ENCODE measurements around the gene APRT.

Gene APRT

DNA sequence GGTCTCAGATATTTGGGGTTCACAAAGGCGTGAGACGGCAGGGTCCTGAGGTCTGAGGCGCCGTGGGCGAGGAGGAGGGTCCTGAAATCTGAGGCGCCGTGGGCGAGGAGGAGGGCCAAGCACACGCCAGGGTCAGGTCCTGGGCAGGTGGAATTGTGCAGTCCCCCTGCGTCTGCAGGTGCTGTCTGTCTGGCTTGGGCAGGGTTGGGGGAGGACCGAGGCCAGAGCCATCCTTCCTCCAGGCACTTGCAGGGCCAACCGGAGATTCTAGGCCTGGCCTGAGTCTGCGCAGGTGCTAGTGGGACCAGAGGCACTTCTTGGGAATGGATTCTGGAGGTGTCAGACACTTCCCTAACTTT is 2.4 kb upstream of the APRT start:
- Histone ChIP-seq H3K9me2 (ENCODE audit: low read depth, low read length) (no peaks in the 10 kb centered on the region), H3K4me1 (ENCODE audit: insufficient read depth, low read length, severe bottlenecking) (peaks cover 21% of the 10 kb centered on the region), H3F3A (ENCODE audit: insufficient read depth, low read length) (peaks cover 1% of the 10 kb centered on the region; the same call in 1 of the 2 replicates), H4K20me1 (ENCODE audit: insufficient read depth, low read length) (no peaks in the 10 kb centered on the region), H2AFZ (ENCODE audit: low read length) (no peak overlapping the region), H3K4me2 (ENCODE audit: low read length) (no peak overlapping the region), H3K36me3 (ENCODE audit: insufficient read depth, low read length) (peaks cover 13% of the 10 kb centered on the region), H3K9ac (ENCODE audit: low read length) (no peak overlapping the region), H3K4me3 (ENCODE audit: low read depth, low read length, poor library complexity, severe bottlenecking) (no peak overlapping the region), H3K27ac (ENCODE audit: low read depth, low read length, poor library complexity, severe bottlenecking) (no peak overlapping the region), H3K9me3 (ENCODE audit: low read length) (0 out of 2 replicates have a peak, but pooled peaks cover 6% of the 10 kb centered on the region), H3K79me2 (ENCODE audit: insufficient read depth, low read length) (no peaks in the 10 kb centered on the region), H3K27me3 (ENCODE audit: insufficient read depth, low read length) (peaks cover 7% of the 10 kb centered on the region; the same call in 1 of the 2 replicates)
- TF ChIP-seq EZH2 (IDR thresholded peaks at IDR 0.05; ENCODE audit: borderline replicate concordance, low read length), result no peak
- TF ChIP-seq, protein P1, sequence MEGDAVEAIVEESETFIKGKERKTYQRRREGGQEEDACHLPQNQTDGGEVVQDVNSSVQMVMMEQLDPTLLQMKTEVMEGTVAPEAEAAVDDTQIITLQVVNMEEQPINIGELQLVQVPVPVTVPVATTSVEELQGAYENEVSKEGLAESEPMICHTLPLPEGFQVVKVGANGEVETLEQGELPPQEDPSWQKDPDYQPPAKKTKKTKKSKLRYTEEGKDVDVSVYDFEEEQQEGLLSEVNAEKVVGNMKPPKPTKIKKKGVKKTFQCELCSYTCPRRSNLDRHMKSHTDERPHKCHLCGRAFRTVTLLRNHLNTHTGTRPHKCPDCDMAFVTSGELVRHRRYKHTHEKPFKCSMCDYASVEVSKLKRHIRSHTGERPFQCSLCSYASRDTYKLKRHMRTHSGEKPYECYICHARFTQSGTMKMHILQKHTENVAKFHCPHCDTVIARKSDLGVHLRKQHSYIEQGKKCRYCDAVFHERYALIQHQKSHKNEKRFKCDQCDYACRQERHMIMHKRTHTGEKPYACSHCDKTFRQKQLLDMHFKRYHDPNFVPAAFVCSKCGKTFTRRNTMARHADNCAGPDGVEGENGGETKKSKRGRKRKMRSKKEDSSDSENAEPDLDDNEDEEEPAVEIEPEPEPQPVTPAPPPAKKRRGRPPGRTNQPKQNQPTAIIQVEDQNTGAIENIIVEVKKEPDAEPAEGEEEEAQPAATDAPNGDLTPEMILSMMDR (IDR thresholded peaks at IDR 0.05; ENCODE audit: low read length), result no peak

DNA sequence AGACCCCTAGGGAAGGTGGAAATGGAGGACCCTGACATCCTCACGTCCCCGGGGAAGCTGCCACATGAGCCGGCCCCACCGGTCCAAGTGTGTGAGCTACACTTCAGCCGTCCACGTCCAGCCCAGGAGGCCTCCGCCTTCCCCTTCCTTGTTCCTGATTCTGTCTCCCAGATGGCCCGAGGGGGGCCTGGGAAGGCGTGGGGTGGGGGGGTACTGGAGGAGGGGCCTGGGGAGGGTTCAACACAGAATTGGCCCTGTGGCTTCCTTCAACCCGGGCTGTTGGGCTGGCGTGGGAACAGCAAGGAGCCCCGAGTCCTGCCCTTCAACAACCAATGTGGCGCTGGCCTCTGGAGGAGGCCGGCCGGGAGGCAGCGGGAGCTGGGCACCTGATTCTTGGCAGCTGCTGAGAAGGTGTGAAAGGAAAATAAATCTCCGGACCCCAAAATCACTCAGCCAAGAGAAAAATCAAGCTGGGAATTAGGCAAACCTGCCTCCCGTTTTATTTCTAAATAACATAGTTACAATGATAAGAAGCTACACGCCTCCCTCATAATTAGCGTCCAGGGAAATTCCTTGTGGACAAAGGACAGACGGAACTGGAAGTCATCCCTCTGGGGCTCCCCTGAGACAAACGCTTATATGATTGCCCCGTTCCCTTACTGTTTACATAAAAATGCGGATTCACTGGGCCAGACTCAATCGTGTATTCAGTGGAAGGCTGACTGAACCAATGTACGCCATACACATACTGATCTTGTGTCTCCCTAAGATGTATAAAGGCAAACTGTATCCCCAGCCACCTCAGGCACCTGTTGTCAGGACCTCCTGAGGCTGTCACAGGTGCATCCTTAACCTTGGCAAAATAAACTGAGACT is 1.8 kb upstream of the APRT start:
- peaks cover 4% of the 10 kb centered on the region; the same call in 1 of the 2 replicates for H3F3A ChIP-seq (ENCODE audit: insufficient read depth, low read length)
- H3K9me2 ChIP-seq (ENCODE audit: low read depth, low read length), result no peaks in the 10 kb centered on the region
- H3K4me3 ChIP-seq (ENCODE audit: low read depth, low read length, poor library complexity, severe bottlenecking), result no peak overlapping the region
- H3K27ac ChIP-seq (ENCODE audit: low read depth, low read length, poor library complexity, severe bottlenecking), result no peak overlapping the region
- H3K27me3 ChIP-seq (ENCODE audit: insufficient read depth, low read length), result peaks cover 7% of the 10 kb centered on the region; the same call in 1 of the 2 replicates
- H3K36me3 ChIP-seq (ENCODE audit: insufficient read depth, low read length), result peaks cover 18% of the 10 kb centered on the region
- H3K9me3 ChIP-seq (ENCODE audit: low read length), result 0 out of 2 replicates have a peak, but pooled peaks cover 6% of the 10 kb centered on the region
- TF ChIP-seq, protein P1 (IDR thresholded peaks at IDR 0.05; ENCODE audit: low read length), result no peak
- TF ChIP-seq EZH2 (IDR thresholded peaks at IDR 0.05; ENCODE audit: borderline replicate concordance, low read length), result no peak
- no peak overlapping the region for H2AFZ ChIP-seq (ENCODE audit: low read length)
- no peak overlapping the region for H3K9ac ChIP-seq (ENCODE audit: low read length)
- H3K79me2 ChIP-seq (ENCODE audit: insufficient read depth, low read length), result no peaks in the 10 kb centered on the region
- H3K4me2 ChIP-seq (ENCODE audit: low read length), result no peak overlapping the region
- peaks cover 21% of the 10 kb centered on the region for H3K4me1 ChIP-seq (ENCODE audit: insufficient read depth, low read length, severe bottlenecking)
- H4K20me1 ChIP-seq (ENCODE audit: insufficient read depth, low read length), result no peaks in the 10 kb centered on the region

DNA sequence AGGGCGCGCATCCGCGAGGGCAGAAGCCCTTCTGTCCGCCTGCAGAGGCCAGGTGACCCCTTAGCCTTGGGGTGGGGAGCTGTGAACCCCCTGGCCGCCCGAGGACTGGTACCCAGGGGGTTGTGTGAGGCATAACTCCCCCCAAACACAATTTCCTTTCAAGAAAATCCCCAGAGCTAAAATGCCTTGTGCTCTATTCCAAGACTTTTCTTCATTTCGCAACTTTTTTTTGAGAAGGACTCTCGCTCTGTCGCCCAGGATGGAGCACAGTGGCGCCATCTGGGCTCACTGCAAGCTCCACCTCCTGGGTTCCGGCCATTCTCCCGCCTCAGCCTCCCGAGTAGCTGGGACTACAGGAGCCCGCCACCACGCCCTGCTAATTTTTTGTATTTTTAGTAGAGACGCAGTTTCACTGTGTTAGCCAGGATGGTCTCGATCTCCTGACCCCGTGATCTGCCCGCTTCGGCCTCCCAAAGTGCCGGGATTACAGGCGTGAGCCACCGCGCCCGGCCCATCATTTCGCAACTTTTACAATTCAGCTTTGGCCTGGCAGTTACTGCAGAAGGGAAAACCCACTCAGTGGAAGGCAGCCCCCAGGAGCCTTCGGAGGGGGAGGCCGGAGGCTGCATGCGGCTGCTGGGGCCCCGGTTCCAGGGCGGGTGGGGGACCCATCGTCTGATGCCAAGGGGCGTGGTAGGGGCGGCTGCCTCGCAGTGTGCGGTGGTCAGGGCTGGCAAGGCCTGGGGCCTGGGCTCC is 963 bp upstream of the APRT start:
- TF ChIP-seq, protein P1 (IDR thresholded peaks at IDR 0.05; ENCODE audit: low read length), result no peak
- no peak for TF ChIP-seq EZH2 (IDR thresholded peaks at IDR 0.05; ENCODE audit: borderline replicate concordance, low read length)
- Histone ChIP-seq H3K27ac (ENCODE audit: low read depth, low read length, poor library complexity, severe bottlenecking) (no peak overlapping the region), H4K20me1 (ENCODE audit: insufficient read depth, low read length) (no peaks in the 10 kb centered on the region), H3K27me3 (ENCODE audit: insufficient read depth, low read length) (peaks cover 7% of the 10 kb centered on the region; the same call in 1 of the 2 replicates), H3K9ac (ENCODE audit: low read length) (no peak overlapping the region), H3K4me2 (ENCODE audit: low read length) (peak overlapping the region; percentile 91; the same call in 1 of the 2 replicates), H3K9me2 (ENCODE audit: low read depth, low read length) (no peaks in the 10 kb centered on the region), H2AFZ (ENCODE audit: low read length) (no peak overlapping the region), H3K4me1 (ENCODE audit: insufficient read depth, low read length, severe bottlenecking) (peaks cover 21% of the 10 kb centered on the region), H3K79me2 (ENCODE audit: insufficient read depth, low read length) (no peaks in the 10 kb centered on the region), H3K4me3 (ENCODE audit: low read depth, low read length, poor library complexity, severe bottlenecking) (peak overlapping the region; percentile 80), H3K36me3 (ENCODE audit: insufficient read depth, low read length) (peaks cover 26% of the 10 kb centered on the region), H3K9me3 (ENCODE audit: low read length) (0 out of 2 replicates have a peak, but pooled peaks cover 6% of the 10 kb centered on the region), H3F3A (ENCODE audit: insufficient read depth, low read length) (peaks cover 4% of the 10 kb centered on the region; the same call in 1 of the 2 replicates)

Data from OCI-LY1 (cell line).